CD4-positive, alpha-beta T cell treated with Interleukin-10 for 1 hour (primary cell): ENCODE measurements around the gene CNGA2.

Experiments
- DNase-seq: peaks from one replicate; pipeline ENCODE4 v3.0.0-alpha.2; 2020

Gene CNGA2

GRCh38 chrX:151754047-151754429 lies 19.5 kb downstream of the CNGA2 start:
- DNase-seq = no peak

GRCh38 chrX:151754641-151755215 lies 20.2 kb downstream of the CNGA2 start:
- no peak for DNase-seq

- DNase-seq = no peak
These were observed 24.6 kb downstream of the CNGA2 start for GRCh38 chrX:151759041-151759708.

- DNase-seq = no peak
These were observed 28.3 kb downstream of the CNGA2 start for GRCh38 chrX:151762802-151763201.

GRCh38 chrX:151763711-151764110 lies 29.2 kb downstream of the CNGA2 start:
- DNase-seq = no peak

- no peak for DNase-seq
These were observed 30.5 kb downstream of the CNGA2 start for GRCh38 chrX:151765026-151765425.

- no peak for DNase-seq
These were observed 37.2 kb downstream of the CNGA2 start for GRCh38 chrX:151771726-151772125.

- no peak for DNase-seq
These were observed 38.9 kb downstream of the CNGA2 start for GRCh38 chrX:151773434-151773833.

GRCh38 chrX:151774421-151774820 lies 39.9 kb downstream of the CNGA2 start:
- no peak for DNase-seq

GRCh38 chrX:151776181-151776731 lies 41.7 kb downstream of the CNGA2 start:
- no peak for DNase-seq

- no peak for DNase-seq
These were observed 42.4 kb downstream of the CNGA2 start for GRCh38 chrX:151776936-151777335.

GRCh38 chrX:151779258-151779657 lies 44.7 kb downstream of the CNGA2 start:
- no peak for DNase-seq

- DNase-seq = no peak
These were observed 46.1 kb downstream of the CNGA2 start for GRCh38 chrX:151780621-151781020.

GRCh38 chrX:151789179-151789800 lies 54.7 kb downstream of the CNGA2 start:
- no peak for DNase-seq

GRCh38 chrX:151790481-151791160 lies 56.1 kb downstream of the CNGA2 start:
- no peak for DNase-seq

GRCh38 chrX:151791961-151792360 lies 57.4 kb downstream of the CNGA2 start:
- no peak for DNase-seq

GRCh38 chrX:151792505-151792904 lies 58.0 kb downstream of the CNGA2 start:
- no peak for DNase-seq

GRCh38 chrX:151793886-151794285 lies 59.3 kb downstream of the CNGA2 start:
- no peak for DNase-seq
